GM12872 (cell line): ENCODE results near the gene ENOSF1.

ENCODE experiments used
- CTCF ChIP-seq: IDR thresholded peaks from 3 replicates; pipeline ENCODE4 v1.5.1; 2011; ENCODE audit warnings: low read depth, mild to moderate bottlenecking, low read length, moderate library complexity; ENCODE audit not compliant: insufficient read depth

ENOSF1 gene

DNA sequence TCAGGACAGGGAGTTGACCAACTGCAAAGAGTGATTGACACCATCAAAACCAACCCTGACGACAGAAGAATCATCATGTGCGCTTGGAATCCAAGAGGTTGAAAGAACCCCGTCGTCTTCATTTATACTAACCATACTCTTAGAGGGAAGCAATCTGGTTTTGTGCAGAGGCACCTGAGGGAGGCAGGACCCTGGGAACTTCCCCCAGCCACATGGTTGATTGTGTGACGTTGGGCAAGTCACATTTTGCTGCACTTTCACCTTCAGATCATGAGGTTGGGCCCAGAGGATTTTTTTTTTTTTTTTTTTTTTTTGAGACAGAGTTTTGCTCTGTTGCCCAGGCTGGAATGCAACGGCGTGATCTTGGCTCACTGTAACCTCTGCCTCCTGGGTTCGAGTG lies 43.4 kb downstream of the ENOSF1 start:
- TF ChIP-seq CTCF, result no peak

DNA sequence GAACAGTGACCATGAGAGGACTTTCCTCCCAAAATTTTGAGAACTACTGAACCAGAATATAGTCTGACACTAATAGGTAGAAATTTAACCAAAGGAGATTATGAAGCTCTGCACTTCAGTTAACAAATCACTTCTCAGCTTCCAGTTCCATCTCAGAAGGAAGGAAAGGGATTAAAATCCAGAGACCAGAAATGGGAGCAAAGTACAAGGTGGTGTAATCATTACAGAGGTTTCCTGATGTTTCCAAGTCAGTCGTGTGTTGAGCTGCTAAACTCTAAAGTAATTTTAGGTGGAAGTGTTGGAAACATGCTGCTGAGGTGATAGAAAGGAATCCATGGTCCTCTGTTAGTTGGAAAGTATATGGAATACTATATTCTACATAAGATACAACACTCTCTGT lies 44.2 kb downstream of the ENOSF1 start:
- TF ChIP-seq CTCF, result no peak

DNA sequence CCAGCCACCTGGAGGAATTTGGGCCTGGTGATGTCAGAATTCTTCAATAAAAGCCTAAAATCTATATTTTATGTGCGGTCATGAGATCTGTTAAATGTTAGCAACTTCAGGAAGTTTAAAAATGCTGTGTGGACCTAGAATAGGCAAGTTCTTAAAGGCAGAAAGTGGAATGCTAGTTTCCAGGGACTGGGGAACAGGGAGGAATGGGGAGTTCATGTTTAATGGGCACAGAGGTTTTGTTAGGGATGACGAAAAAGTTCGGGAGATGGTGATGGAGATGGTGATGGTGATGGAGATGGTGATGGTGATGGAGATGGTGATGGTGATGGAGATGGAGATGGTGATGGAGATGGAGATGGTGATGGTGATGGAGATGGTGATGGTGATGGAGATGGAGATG lies 45.8 kb downstream of the ENOSF1 start:
- TF ChIP-seq CTCF, result no peak

- peak; percentile 36; the same call in 1 of the 3 replicates for TF ChIP-seq CTCF
Measured at GRCh38 chr18:666177-666576, 46.3 kb downstream of the ENOSF1 start.

GRCh38 chr18:662197-662596 lies 50.2 kb downstream of the ENOSF1 start:
- TF ChIP-seq CTCF, result no peak

GRCh38 chr18:659597-659996 lies 52.8 kb downstream of the ENOSF1 start:
- no peak for TF ChIP-seq CTCF

DNA sequence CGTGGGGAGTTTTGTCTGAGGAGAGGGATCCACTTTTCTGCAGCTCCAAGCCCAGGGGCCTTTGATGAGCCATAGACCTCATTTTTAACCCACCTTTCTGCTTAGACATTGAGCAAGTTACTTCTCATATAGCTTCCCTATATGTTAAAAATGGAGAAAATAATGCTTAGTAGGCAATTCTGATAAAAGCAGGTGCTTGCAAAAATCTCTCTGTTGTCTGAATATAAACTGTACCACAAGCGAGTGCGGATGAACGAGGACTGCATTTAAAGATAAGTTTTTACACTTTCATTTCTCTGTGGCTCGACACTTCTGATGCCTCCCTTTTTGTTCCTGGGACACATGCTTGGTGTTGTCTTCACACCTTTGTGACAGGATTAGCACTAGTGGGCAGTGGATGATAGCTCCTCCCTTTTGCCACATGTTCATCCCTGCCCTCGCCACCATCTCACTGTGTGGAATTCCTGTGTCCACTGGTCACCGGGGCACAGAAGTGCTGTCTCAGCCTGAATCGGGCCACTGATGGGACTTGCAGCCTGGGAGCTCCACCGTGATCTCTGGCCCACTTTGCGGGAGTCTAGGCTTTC lies 53.4 kb downstream of the ENOSF1 start:
- TF ChIP-seq CTCF, result no peak
